Esophagus squamous epithelium (tissue), 5 donors: ENCODE data around the gene GABRB2. TPM values are rescaled to one million over a fixed set of nuclear protein-coding genes. Genes with fewer than 3 reads are reported as not detected.

Experiments used
- DNase-seq: peaks from one replicate; lab custom pipeline; 2025; lab: John Stamatoyannopoulos, UW
- H3K27ac ChIP-seq, 4 donors: fragments of 200-600 bp; sonication (generic); one replicate each; pipeline ENCODE4 v1.5.1; 2016 to 2019; ENCODE audit warnings: mild to moderate bottlenecking in 1 of 4
- H3K27me3 ChIP-seq, 4 donors: fragments of 200-600 bp; sonication (generic); 1 replicate in 3 of 4; 2 replicates in 1 of 4; pipeline versions ENCODE4 v1.5.1 to v1.6.0; 2017 to 2021; ENCODE audit warnings: antibody characterized with exemption in 1 of 4
- H3K36me3 ChIP-seq, 3 donors: fragments of 200-600 bp; sonication (generic); one replicate each; pipeline ENCODE4 v1.5.1; 2016 to 2019
- H3K4me1 ChIP-seq, 3 donors: fragments of 200-600 bp; sonication (generic); one replicate each; pipeline ENCODE4 v1.5.1; 2017 to 2019
- H3K4me3 ChIP-seq, 4 donors: fragments of 200-600 bp; sonication (generic); 1 replicate in 3 of 4; 2 replicates in 1 of 4; pipeline ENCODE4 v1.5.1; 2016 to 2019; ENCODE audit warnings: mild to moderate bottlenecking in 2 of 4, moderate library complexity in 1 of 4
- H3K9me3 ChIP-seq, 3 donors: fragments of 200-600 bp; sonication (generic); one replicate each; pipeline ENCODE4 v1.5.1; 2016 to 2019
- POLR2A ChIP-seq, 4 donors: fragments of 450-650 bp; IDR thresholded peaks; one replicate each; pipeline ENCODE4 v1.6.1; 2017; ENCODE audit warnings: antibody characterized with exemption in 4 of 4, mild to moderate bottlenecking in 4 of 4, moderate library complexity in 3 of 4
- WGBS, 2 donors: methylation state at CpG; one replicate each; pipeline ENCODE4 v1.1.5; 2018; 5-methylcytosine and 5-hydroxymethylcytosine counted together
- intact Hi-C: fragments of 100-400 bp; cut with DNase I; formaldehyde crosslinking; loops from one replicate; pipeline ENCODE4 v1.15.0; 2022
- total RNA-seq, 4 donors: library from RNA; depleted of rRNA; stranded (reverse); fragments of >200 nt; gene quantifications; one replicate each; pipeline ENCODE4 v1.1.0, GENCODE V29; 2016
- TF ChIP-seq, protein P1 (sequence below), 6 experiments: fragments of 450-650 bp in 4 of 6; fragments of 200-600 bp in 2 of 6; sonication (generic) in 2 of 6; IDR thresholded peaks; one replicate each; pipeline ENCODE4 v1.5.1; 2016 to 2019; ENCODE audit warnings: antibody characterized with exemption in 6 of 6, mild to moderate bottlenecking in 4 of 6, moderate library complexity in 4 of 6
- donor health status: DM: yes; HTN: yes; CAD: no.

GABRB2 gene
- total RNA-seq, 4 donors from 2014 or later, result 0.19 to 0.47 TPM; not detected in 2

DNA sequence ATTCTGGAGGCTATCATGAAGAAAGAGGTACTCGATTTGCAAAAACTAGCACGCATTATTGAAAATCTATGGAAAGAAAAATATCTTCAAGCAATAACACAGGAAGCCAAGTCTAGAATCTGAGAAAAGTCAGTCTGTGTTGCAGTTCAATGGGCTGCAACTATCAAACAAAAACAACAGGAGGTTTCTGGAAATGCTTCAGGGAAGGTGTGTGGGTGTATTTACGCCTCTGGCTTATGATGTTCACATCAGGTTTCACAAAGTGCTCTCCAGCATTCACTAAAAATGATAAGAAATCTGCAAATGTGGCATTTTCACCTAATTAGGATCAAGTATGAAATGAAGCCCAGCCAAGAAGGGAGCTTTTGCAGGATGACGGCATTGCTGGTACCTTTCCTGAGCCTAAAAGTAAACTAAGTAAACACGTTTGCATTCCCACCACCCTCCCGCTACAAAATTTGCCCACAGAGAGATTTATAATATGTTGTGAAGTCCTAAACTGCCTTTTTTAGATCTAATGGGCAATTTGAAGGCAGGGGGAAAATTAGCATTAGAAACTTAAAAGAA lies 146.4 kb downstream of the GABRB2 start:
- Histone ChIP-seq H3K27ac (no peak overlapping the region), H3K4me3 (no peak overlapping the region), H3K4me1 (no peaks in the 10 kb centered on the region), H3K36me3 (no peaks in the 10 kb centered on the region), H3K27me3 (no peaks in the 10 kb centered on the region), H3K9me3 (no peaks in the 10 kb centered on the region)
- intact Hi-C loops, result no loop called here
- DNase-seq, result no peak
- 29 to 40% methylated on average over 6 of the region's 6 CpGs for WGBS, 2 donors
- TF ChIP-seq POLR2A (IDR thresholded peaks at IDR 0.05), result no peak
- TF ChIP-seq, protein P1, sequence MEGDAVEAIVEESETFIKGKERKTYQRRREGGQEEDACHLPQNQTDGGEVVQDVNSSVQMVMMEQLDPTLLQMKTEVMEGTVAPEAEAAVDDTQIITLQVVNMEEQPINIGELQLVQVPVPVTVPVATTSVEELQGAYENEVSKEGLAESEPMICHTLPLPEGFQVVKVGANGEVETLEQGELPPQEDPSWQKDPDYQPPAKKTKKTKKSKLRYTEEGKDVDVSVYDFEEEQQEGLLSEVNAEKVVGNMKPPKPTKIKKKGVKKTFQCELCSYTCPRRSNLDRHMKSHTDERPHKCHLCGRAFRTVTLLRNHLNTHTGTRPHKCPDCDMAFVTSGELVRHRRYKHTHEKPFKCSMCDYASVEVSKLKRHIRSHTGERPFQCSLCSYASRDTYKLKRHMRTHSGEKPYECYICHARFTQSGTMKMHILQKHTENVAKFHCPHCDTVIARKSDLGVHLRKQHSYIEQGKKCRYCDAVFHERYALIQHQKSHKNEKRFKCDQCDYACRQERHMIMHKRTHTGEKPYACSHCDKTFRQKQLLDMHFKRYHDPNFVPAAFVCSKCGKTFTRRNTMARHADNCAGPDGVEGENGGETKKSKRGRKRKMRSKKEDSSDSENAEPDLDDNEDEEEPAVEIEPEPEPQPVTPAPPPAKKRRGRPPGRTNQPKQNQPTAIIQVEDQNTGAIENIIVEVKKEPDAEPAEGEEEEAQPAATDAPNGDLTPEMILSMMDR (IDR thresholded peaks at IDR 0.05), result no peak

DNA sequence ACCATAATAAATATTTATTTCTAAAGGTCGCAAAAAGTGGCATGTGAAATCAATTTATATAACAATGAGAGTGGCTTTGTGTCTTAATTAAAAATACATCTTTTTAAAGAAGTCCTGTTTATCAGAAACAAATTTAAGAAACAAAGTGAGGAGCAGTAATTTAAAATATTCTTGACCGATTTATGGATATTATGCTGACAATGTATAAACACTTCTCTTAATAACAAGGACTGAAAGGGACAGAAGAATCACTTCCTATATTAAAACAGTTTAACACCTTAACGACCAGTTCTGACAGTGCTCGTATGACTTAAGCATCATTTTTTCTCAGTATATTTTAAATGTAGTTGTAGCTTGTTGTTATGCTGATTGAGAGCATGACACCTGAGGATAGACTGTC lies 149.1 kb downstream of the GABRB2 start:
- Histone ChIP-seq H3K27ac (no peak overlapping the region), H3K36me3 (no peaks in the 10 kb centered on the region), H3K4me1 (no peaks in the 10 kb centered on the region), H3K4me3 (no peak overlapping the region), H3K9me3 (no peaks in the 10 kb centered on the region), H3K27me3 (no peaks in the 10 kb centered on the region)
- intact Hi-C loops, result no loop called here
- TF ChIP-seq, protein P1 (IDR thresholded peaks at IDR 0.05), result no peak
- no peak for TF ChIP-seq POLR2A (IDR thresholded peaks at IDR 0.05)
- WGBS, 2 donors, result 70 to 75% methylated on average over 4 of the region's 4 CpGs
- DNase-seq, result no peak

DNA sequence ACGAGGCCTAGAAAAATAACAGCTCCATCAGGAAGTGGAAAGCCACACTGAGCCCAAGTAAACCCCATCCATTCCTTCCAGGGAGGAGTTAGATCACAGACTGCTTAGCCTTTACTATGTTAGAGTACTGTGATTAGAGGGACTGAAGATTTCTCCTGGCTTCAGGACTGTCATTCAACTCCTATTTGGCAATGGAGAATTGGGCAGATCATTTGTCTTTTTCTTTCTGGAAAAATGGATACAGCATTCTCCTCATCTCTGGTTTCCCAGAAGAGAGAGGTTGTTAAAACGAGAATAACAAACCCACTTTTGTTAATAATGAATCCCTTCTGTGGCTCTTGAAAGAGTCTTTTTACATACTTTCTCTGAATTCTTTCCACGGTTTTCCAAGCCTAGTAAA lies 150.4 kb downstream of the GABRB2 start:
- Histone ChIP-seq H3K4me1 (no peaks in the 10 kb centered on the region), H3K9me3 (no peaks in the 10 kb centered on the region), H3K4me3 (no peak overlapping the region), H3K27ac (no peak overlapping the region), H3K36me3 (no peaks in the 10 kb centered on the region), H3K27me3 (no peaks in the 10 kb centered on the region)
- WGBS, 2 donors, result 42 to 52% methylated on average over 3 of the region's 3 CpGs
- intact Hi-C loops, result no loop called here
- no peak for DNase-seq
- TF ChIP-seq, protein P1 (IDR thresholded peaks at IDR 0.05), result no peak
- no peak for TF ChIP-seq POLR2A (IDR thresholded peaks at IDR 0.05)

DNA sequence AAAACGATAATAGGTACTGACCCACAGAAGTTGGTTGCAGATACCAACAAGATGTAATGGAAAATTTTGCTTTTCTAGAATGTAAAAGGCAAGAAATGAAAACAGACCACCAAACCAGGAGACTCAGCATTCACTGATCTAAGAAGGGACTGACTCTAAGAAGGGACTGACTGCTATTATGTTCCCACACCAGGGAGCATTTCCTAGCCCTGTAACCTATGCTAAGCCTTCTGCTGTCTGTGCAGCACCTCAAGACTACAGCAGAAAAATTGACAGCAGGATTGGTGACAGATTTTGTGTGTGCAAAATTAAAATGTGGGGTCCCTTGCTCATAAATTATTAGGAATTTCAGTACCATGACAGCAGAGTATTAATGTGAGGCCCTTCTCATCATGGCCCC lies 154.8 kb downstream of the GABRB2 start:
- intact Hi-C loops, result no loop called here
- H3K4me1 ChIP-seq, result no peaks in the 10 kb centered on the region
- no peaks in the 10 kb centered on the region for H3K9me3 ChIP-seq
- no peaks in the 10 kb centered on the region for H3K36me3 ChIP-seq
- TF ChIP-seq, protein P1 (IDR thresholded peaks at IDR 0.05), result no peak
- DNase-seq, result no peak
- H3K27me3 ChIP-seq, result no peaks in the 10 kb centered on the region
- H3K4me3 ChIP-seq, result no peak overlapping the region
- H3K27ac ChIP-seq, result no peak overlapping the region
- 52 to 85% methylated on average over 1 of the region's 1 CpG for WGBS, 2 donors

DNA sequence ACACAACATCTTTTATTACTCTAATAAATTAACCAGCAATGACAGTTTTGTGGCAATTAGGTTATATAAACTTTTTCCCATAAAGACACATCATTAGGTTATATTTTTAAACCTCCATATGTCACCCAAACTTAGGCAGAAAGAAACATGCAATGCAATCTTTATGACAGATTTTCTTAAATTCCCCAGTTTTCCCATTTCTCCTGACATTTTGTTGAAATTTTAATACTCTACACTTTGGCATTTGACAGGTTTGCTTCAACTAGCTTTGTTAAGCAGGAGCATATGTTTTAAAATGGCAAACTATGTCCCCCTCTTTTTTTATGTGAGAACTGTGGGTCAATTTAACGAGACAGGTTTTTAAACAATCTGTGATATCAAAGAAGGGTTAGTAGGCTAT lies 155.5 kb downstream of the GABRB2 start:
- no peaks in the 10 kb centered on the region for H3K27me3 ChIP-seq
- no peak for TF ChIP-seq POLR2A (IDR thresholded peaks at IDR 0.05)
- TF ChIP-seq, protein P1 (IDR thresholded peaks at IDR 0.05), result no peak

More for the DNA sequence above, 155.5 kb downstream of the GABRB2 start:
- 64 to 67% methylated on average over 1 of the region's 1 CpG for WGBS, 2 donors
- DNase-seq, result no peak
- Histone ChIP-seq H3K4me3 (no peak overlapping the region), H3K27ac (no peak overlapping the region), H3K9me3 (no peaks in the 10 kb centered on the region), H3K36me3 (no peaks in the 10 kb centered on the region), H3K4me1 (no peaks in the 10 kb centered on the region)
- intact Hi-C loops, result no loop called here
